Lung microvascular endothelial cell (primary cell): ENCODE results near the gene NOX3. TPM values are rescaled to one million over a fixed set of nuclear protein-coding genes. Genes with fewer than 3 reads are reported as not detected.
"Not testable (repeated sequence)": the region's sequence is repeated elsewhere in the genome, so short reads cannot be mapped to it uniquely, and the experiment has no call there.

ENCODE experiments used
- DNase-seq, 2 donors: peaks; one replicate each; pipeline versions ENCODE4 v3.0.0 to v3.0.0-alpha.2; 2010; ENCODE audit warnings: low read depth in 2 of 2
- total RNA-seq: library from RNA; depleted of rRNA; stranded (reverse); fragments of >200 nt; gene quantifications from 2 replicates; pipeline ENCODE4 v1.2.1, GENCODE V29; 2014

Gene NOX3, protein sequence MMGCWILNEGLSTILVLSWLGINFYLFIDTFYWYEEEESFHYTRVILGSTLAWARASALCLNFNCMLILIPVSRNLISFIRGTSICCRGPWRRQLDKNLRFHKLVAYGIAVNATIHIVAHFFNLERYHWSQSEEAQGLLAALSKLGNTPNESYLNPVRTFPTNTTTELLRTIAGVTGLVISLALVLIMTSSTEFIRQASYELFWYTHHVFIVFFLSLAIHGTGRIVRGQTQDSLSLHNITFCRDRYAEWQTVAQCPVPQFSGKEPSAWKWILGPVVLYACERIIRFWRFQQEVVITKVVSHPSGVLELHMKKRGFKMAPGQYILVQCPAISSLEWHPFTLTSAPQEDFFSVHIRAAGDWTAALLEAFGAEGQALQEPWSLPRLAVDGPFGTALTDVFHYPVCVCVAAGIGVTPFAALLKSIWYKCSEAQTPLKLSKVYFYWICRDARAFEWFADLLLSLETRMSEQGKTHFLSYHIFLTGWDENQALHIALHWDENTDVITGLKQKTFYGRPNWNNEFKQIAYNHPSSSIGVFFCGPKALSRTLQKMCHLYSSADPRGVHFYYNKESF
- not detected in 2 replicates for total RNA-seq

GRCh38 chr6:155455766-155456165 is at the start of gene NOX3:
Gene NOX3, minus strand, starts transcription at chr6:155455839. Its CDS starts 39 bp downstream, at chr6:155455800.
- peak in 1 of 2 donors; percentile 26 for DNase-seq

GRCh38 chr6:155504848-155505607 is 49.4 kb upstream of the NOX3 start:
- DNase-seq: no peak

DNA sequence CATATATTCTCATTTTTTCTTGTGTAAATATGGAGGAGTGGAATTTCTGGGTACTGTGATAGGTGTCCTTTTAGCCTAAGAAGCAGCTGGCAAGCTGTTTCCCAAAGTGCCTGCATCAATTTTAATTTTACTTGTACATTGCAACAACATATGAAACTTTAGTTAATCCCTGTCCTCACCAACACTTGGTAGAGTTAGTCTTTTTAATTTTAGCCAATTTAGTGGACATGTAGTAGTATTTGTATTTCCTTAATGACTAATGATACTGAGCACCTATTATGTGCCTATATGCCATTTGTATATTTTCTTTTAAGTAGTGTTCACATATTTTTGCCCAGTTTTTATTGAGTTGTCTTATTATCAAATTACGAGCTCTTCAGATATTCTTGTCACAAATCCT is 46.8 kb upstream of the NOX3 start:
- DNase-seq: no peak

DNA sequence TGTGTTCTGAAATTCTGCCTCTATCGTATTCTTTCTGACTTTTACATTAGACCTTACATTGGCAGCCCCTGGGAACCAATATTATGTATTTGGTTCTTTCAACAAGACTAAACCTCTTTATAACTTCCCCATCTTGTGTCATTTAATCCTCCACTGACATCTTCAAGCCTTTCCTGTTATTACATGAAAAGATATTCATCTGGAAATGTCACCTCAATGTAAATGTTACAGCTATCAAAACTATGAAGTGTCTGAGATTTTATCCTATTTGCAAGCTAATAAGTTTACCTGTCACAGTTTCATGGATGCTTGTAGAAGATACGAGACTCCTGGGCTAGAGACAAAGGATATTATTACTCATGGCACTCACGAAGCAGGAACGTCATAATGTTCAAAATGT is 43.9 kb upstream of the NOX3 start:
- DNase-seq: no peak

- no peak for DNase-seq
Observed at GRCh38 chr6:155498370-155498769, 42.7 kb upstream of the NOX3 start.

DNA sequence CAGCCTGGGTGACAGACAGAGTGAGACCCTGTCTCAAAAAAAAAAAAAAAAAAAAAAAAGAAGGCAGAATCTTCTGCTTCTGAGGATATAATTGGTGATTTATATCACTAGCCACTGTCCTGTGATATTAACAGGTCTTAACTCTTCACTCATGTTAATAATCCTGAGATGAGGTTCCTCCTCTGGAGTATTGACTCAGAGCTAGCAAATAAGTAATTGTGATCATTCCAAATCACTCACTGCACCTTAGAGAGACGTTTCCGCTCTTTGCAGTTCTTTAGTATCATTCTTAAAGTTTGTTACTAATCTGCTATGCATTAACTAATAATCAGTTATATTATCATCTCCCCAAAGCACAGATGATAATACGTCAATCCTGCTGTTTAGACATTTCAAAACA is 41.6 kb upstream of the NOX3 start:
- DNase-seq: no peak

DNA sequence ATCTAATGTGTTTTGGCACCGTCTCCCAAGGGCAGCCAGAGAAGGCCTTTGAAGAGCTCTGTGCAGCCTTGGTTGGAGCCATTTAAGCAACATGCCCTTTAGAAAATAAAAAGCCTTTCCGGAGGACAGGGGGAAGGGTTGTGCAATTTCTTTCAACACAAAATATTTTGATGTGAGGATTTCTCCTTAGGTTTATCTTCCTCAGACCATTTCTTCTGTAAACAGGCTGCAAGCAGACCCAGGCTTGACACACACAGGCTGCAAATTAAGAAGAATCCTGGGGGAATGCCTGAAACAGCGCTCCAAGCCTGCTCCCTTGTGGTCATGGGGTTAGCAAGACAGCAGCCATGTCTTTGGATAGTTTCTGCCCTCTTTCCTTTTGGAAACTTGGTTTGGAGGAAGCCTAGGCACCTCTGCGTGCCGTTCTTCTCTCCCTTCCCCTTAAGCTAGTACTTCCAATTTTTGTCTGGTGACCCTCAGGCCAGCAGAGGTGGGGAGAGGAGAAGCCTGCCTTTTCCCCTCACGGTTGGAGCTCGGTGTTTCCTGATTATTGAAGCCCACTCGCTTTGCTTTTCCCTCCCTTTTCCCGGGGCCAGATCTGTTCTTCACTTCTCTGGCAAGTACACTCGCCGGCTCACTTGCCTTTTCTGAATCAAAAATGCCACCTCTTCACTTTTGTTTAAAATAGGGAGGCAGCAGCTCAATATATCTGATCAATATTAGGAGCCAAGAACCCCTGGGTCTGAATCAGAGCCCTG is 39.6 kb upstream of the NOX3 start:
- DNase-seq: peak; percentile 40 to 49

DNA sequence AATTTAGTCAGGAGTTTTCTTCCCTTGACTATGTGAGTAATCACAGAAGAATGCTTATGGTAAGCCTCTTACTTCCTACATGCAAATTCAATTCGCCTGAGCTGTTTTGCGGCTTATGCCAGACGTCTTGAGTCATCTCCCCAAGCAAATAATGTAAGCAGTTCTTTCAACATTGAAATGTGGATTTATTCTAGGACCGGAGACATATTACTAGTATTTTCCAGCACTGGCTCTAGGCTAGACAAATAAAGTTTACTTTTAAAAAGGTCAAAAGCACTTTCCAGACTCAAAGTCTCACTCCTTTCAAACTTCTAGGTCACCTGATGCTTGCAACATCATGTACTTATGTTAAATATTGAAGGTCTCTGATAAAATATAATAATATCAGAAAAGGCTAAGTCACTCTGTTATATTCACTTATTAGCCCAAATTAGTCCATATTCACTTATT is 38.1 kb upstream of the NOX3 start:
- peak; percentile 10 to 98 for DNase-seq

- DNase-seq: no peak
Observed at GRCh38 chr6:155493026-155493693, 37.5 kb upstream of the NOX3 start.

GRCh38 chr6:155492061-155492735 is 36.6 kb upstream of the NOX3 start:
- no peak for DNase-seq

- no peak for DNase-seq
Observed at GRCh38 chr6:155491421-155491820, 35.8 kb upstream of the NOX3 start.

DNA sequence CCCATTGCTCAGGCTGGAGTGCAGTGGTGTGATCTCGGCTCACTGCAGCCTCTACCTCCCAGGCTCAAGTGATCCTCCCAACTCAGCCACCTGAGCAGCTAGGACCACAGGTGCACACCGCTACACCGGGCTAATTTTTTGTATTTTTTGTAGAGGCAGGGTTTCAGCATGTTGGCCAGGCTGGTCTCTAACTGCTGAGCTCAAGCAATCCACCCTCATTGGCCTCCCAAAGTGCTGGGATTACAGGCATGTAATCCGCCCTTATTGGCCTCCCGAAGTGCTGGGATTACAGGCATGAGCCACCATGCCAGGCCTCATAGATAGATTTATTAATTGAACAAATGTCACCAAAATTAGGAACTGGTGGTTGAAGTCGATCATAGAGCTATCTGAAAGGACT is 32.6 kb upstream of the NOX3 start:
- not testable (repeated sequence) for DNase-seq

DNA sequence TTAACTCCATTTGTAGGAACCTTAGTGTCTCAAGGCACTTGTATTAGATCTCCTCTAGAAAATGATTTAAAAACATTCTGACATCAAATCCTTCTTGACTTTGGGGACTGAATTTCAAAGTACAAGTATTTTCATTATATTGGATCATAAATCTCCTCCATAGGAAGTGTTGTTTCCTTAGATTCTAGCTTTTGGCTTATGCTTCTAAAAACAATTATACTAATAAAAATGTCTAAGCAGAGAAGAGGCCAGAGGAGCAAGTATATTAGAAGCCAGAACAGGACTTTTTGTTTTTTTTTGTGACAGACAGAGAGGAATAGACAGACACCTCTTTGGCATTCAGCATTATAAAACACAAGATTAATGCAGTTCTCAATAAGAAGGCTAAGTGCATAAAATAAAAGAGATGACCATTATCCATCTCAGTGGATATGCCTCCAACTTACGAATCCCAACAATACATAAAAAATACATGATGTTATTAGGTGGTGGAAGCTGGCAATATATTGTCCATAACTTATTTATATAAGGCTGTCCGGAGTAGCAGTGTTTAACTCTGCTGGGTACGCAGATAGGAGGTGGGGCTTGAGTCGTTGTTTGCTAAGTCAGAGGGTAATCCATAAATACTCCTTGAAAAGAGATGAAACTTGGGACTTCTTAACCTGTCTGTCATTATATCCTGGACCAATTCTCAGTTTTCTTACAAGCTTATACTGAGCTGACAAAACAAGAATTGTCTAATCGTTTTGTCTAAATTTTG is 31.9 kb upstream of the NOX3 start:
- no peak for DNase-seq

- no peak for DNase-seq
Observed at GRCh38 chr6:155486721-155487294, 31.2 kb upstream of the NOX3 start.

DNA sequence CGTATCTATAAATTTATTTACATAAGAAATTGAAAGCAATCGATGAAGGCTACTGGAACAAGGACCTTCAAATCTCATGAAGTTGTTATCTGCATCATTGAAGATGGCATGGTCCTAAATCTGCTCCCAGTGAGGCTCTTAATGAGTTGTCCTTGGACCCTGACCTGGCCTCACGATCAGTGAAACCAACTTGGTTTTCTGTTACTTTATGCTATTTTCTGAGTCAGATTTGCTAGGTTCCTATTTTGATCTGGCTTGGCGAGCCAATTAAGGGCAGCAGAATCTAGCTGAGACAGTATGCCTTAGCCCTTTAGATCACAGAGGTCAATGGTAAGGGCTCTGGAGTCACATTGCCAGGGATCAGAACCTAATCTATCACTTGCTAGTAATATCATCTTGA is 30.1 kb upstream of the NOX3 start:
- no peak for DNase-seq

DNA sequence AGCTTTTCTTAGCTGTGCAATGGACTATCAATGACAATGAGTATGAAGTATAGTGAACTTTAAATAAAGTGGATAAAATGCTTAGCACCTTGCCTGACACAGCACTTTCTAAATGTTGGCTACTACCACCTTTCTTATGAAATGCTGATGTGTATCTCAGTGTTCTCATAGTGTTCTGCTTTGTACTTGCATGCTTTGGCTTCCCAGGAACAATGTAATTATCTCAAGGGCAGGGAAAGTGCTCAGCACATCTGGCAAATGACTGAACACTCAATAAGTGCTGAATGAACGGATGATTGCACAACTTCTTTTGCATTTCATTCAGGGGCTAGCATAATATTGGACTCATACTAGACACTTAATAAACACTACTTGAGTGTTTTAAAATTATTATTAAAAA is 28.2 kb upstream of the NOX3 start:
- DNase-seq: no peak

DNA sequence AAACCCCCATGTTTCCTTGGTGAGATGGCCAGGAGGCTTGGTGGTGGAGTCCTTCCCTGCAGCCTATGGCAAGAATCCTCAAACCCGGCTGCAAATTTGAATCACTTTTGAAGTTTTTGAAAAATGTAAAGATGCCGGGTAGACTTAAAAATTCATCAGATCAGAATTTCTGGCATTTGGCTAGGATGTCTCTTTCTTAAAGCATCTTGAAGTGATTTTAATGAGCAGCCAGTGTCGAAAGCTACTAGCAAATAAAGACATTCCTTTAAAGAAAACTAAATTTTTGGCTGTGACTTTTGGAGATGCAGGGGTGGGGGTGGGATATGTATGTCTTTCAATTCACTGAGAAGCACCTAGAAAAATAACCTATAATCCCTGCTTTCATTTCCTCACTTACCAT is 25.6 kb upstream of the NOX3 start:
- no peak for DNase-seq

- no peak for DNase-seq
Observed at GRCh38 chr6:155473741-155474140, 18.1 kb upstream of the NOX3 start.

GRCh38 chr6:155472886-155473285 is 17.2 kb upstream of the NOX3 start:
- DNase-seq: no peak
